NT2/D1 (cell line): ENCODE data around the gene SFXN1.

Experiments used
- DNase-seq: peaks from one replicate; pipeline ENCODE4 v3.0.0-alpha.2; 2011; ENCODE audit warnings: low read depth, low spot score
- H3K27me3 ChIP-seq: 2 replicates; pipeline ENCODE4 v1.6.0; 2011; ENCODE audit warnings: mild to moderate bottlenecking; ENCODE audit not compliant: insufficient read length, insufficient read depth
- H3K36me3 ChIP-seq: 2 replicates; pipeline ENCODE4 v1.6.1; 2011; ENCODE audit warnings: mild to moderate bottlenecking, low read length, mixed read lengths; ENCODE audit not compliant: insufficient read depth, insufficient read length
- H3K4me1 ChIP-seq: 2 replicates; pipeline ENCODE4 v1.5.1; 2011; ENCODE audit not compliant: insufficient read depth, insufficient read length
- H3K4me3 ChIP-seq: 2 replicates; pipeline ENCODE4 v1.5.1; 2011; ENCODE audit warnings: low read depth; ENCODE audit not compliant: insufficient read length
- H3K9ac ChIP-seq: 2 replicates; pipeline ENCODE4 v1.6.0; 2011; ENCODE audit warnings: low read depth; ENCODE audit not compliant: insufficient read length
- H3K9me3 ChIP-seq: 2 replicates; pipeline ENCODE4 v1.5.1; 2011; ENCODE audit warnings: mild to moderate bottlenecking, low read length; ENCODE audit not compliant: insufficient read depth
- SUZ12 ChIP-seq: IDR thresholded peaks from 2 replicates; pipeline ENCODE4 v1.6.1; 2011; ENCODE audit not compliant: insufficient read length, insufficient read depth; ENCODE audit errors: extremely low read depth
- YY1 ChIP-seq: IDR thresholded peaks from 2 replicates; pipeline ENCODE4 v1.6.1; 2011; ENCODE audit not compliant: insufficient read length, insufficient read depth
- ZNF274 ChIP-seq: IDR thresholded peaks from 2 replicates; pipeline ENCODE4 v1.6.1; 2011; ENCODE audit warnings: mild to moderate bottlenecking, low read depth, low read length

The SFXN1 gene

DNA sequence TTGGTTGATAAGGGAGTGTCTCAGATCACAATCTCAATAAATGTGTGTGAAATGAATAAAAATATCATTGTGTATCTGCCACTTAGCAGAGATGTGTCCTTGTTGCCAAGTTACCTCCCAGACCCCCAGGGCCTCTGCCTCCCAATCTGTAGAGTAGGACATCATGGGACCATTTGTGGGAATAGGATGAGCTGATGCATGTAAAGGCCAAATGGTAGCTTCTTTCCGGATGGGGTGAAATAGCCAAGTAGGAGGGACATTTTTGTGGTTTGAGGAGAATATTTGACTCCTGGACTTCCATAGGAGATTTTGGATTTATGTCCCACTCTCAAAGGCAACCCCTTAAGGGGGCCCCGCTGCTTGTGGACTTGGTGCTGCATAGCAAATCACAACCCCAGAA lies 96.9 kb downstream of the SFXN1 start:
- no peaks in the 10 kb centered on the region for H3K27me3 ChIP-seq

DNA sequence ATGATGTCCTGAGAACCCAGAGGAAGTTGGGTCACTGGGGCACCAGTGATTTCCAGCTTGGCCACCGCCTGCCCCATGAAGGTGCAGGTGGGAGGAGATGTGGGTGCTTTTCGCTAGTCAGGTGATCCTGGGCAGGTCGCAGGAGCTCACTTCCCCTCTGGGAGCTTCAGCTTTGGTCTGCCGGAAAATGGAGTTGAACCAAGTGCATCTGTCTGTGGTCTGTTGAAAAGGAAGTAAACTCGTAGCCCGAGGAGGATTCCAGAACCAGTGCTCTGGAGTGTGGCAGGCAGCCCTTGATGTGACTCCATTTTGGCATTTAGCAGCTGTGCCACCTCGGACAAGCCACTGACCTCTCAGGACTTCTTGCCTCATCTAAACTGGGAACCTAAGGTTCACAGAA lies 97.7 kb downstream of the SFXN1 start:
- Histone ChIP-seq H3K9ac (no peak overlapping the region), H3K9me3 (no peaks in the 10 kb centered on the region), H3K27me3 (no peaks in the 10 kb centered on the region), H3K36me3 (no peaks in the 10 kb centered on the region), H3K4me1 (peaks cover 2% of the 10 kb centered on the region), H3K4me3 (no peak overlapping the region)
- DNase-seq, result no peak
- no peak for TF ChIP-seq YY1
- no peak for TF ChIP-seq SUZ12
- TF ChIP-seq ZNF274, result no peak

More for the DNA sequence above, 96.9 kb downstream of the SFXN1 start:
- Histone ChIP-seq H3K9me3 (no peaks in the 10 kb centered on the region), H3K36me3 (no peaks in the 10 kb centered on the region), H3K4me1 (peaks cover 2% of the 10 kb centered on the region), H3K4me3 (no peak overlapping the region), H3K9ac (no peak overlapping the region)
- TF ChIP-seq YY1 (no peak), ZNF274 (no peak), SUZ12 (no peak)
- no peak for DNase-seq

DNA sequence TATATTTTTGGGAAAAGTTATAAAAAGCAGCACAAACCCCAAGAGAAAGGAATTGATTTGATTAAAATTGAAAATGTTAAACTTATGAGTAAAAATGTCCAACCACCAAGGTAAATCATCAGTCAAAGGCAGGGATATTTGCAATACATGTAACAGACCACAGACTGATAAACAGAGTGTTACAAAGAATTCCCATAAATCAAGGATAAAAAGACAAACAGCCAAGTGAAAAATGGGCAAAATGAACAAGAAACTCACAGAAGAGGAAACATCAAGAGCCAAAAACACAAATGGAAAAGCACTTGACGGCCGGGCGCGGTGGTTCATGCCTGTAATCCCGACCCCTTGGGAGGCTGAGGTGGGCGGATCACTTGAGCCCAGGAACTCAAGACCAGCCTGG lies 98.2 kb downstream of the SFXN1 start:
- H3K27me3 ChIP-seq, result no peaks in the 10 kb centered on the region
- no peaks in the 10 kb centered on the region for H3K36me3 ChIP-seq
- no peak for TF ChIP-seq YY1
- no peak for DNase-seq
- no peak overlapping the region for H3K9ac ChIP-seq
- H3K4me3 ChIP-seq, result no peak overlapping the region
- H3K4me1 ChIP-seq, result peaks cover 2% of the 10 kb centered on the region
- H3K9me3 ChIP-seq, result no peaks in the 10 kb centered on the region
